Ovary (tissue), 9 donors: ENCODE results near the gene EIF2S1. TPM values are rescaled to one million over a fixed set of nuclear protein-coding genes. Genes with fewer than 3 reads are reported as not detected.

ENCODE experiments used
- DNase-seq, 5 donors: peaks; one replicate each; pipeline ENCODE4 v3.0.0-alpha.2; 2019 to 2020
- H3K27ac ChIP-seq, 2 donors: fragments of 200-600 bp; one replicate each; pipeline versions ENCODE4 v1.5.1 to v1.8.0; 2019 to 2022
- H3K27me3 ChIP-seq: fragments of 200-600 bp; one replicate; pipeline ENCODE4 v1.8.0; 2022
- H3K36me3 ChIP-seq: fragments of 200-600 bp; sonication (generic); one replicate; pipeline ENCODE4 v1.5.1; 2019
- H3K4me1 ChIP-seq: one replicate; pipeline ENCODE4 v1.8.1; 2013; ENCODE audit warnings: mild to moderate bottlenecking, moderate library complexity; ENCODE audit not compliant: insufficient read depth
- H3K4me3 ChIP-seq: fragments of 200-600 bp; sonication (generic); one replicate; pipeline ENCODE4 v1.5.1; 2017
- H3K9me3 ChIP-seq, 2 donors: fragments of 200-600 bp in 1 of 2; sonication (generic) in 1 of 2; one replicate each; pipeline versions ENCODE4 v1.5.1 to v1.8.1; 2013 to 2019; ENCODE audit warnings: mild to moderate bottlenecking in 1 of 2, moderate library complexity in 1 of 2
- EP300 ChIP-seq: sonication (generic); formaldehyde crosslinking; IDR thresholded peaks from one replicate; pipeline ENCODE4 v1.6.1; 2017; ENCODE audit warnings: antibody characterized with exemption
- POLR2A ChIP-seq: fragments of 450-650 bp; IDR thresholded peaks from one replicate; pipeline ENCODE4 v1.6.1; 2017; ENCODE audit warnings: antibody characterized with exemption, mild to moderate bottlenecking, moderate library complexity
- WGBS, 3 donors: extraction: QIAGEN DNeasy Blood & Tissue Kit in 1 of 3; methylation state at CpG; one replicate each; pipeline versions ENCODE4 v1.1.5 to v1.1.7; 2013 to 2017; 5-methylcytosine and 5-hydroxymethylcytosine counted together
- intact Hi-C, 4 donors: fragments of 100-400 bp; cut with DNase I; formaldehyde crosslinking; loops; one replicate each; pipeline versions ENCODE4 v1.11.0 to v1.15.1; 2022 to 2023
- polyA plus RNA-seq, 2 donors: library from polyadenylated mRNA; stranded (reverse); fragments of 200-250 nt in 1 of 2; fragments of 350-450 nt in 1 of 2; fragmentation: Illumina TruSeq in 1 of 2; extraction: RNeasy Lipid Tissue Mini Kit (QIAGEN cat#74804) in 1 of 2; gene quantifications; one replicate each; pipeline ENCODE4 v1.2.3, GENCODE V29; 2013 to 2014
- small RNA-seq: library from RNA; depleted of rRNA; stranded (forward); fragments of <200 nt; gene quantifications from one replicate; pipeline ENCODE3, GENCODE V24; 2016
- total RNA-seq, 7 donors: library from RNA; depleted of rRNA in 2 of 7; stranded (reverse); fragments of >200 nt in 2 of 7; fragmentation: NEBNext Ultra II Directional in 3 of 7; extraction: Animal tissue kit (Norgen Biotek cat#: 25700) in 3 of 7; gene quantifications; one replicate each; pipeline versions ENCODE4 v1.1.0 to v1.2.4, GENCODE V29; 2016 to 2023
- TF ChIP-seq, protein P1 (sequence below), 3 donors: fragments of 450-650 bp in 2 of 3; fragments of 200-600 bp in 1 of 3; IDR thresholded peaks; one replicate each; pipeline versions ENCODE4 v1.5.1 to v1.8.0; 2016 to 2022; ENCODE audit warnings: antibody characterized with exemption in 3 of 3, mild to moderate bottlenecking in 1 of 3
- donor health status: DM: no; HTN: no; CAD: no; lungs with moderate emphysema.
- donor health status: DM: no; HTN: no; CAD: no.
- donor health status: Bipolar disorder and iron deficiency.
- donor health status: DM: yes; HTN: yes; CAD: no.
- donor health status: DM: no; HTN: no; CAD: no.
- donor health status: DM: yes; HTN: yes; CAD: no.

Gene EIF2S1
- total and polyA plus RNA-seq, 9 donors = 28.0 to 102 (median 49.1) TPM

DNA sequence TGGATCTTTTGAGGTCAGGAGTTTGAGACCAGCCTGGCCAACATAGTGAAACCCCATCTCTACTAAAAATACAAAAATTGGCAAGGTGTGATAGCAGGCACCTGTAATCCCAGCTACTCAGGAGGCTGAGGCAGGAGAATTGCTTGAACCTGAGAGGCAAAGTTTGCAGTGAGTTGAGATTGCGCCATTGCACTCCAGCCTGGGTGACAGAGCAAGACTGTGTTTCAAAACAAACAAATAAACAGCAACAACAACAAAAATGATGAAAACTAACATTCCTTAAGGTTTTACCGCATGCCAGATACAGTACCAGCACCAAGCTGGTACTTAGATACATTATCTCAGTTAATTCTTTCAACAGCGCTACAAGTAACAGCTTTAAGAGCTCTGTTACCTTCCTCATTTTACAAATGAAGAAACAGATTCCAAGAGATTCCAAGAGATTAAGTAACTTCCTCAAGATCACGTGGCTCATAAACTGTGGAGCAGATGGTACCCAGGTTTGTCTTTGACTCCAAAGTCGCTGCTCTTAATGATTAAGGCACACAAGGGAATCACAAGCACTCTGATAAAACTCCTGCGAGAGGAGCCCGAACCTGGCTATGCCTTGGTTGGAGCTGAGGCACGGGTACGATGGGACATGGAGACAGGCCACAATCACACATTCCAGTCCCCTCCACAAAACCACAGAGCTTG lies 69.5 kb downstream of the EIF2S1 start:
- intact Hi-C loops = loop anchor here (5.0 to 10.0 kb wide), 5 partner anchors 135 to 275 kb away; partner anchors contain the start of gene RDH12 (in 2 of the 4)
- H3K9me3 ChIP-seq = no peaks in the 10 kb centered on the region
- no peak for DNase-seq
- H3K36me3 ChIP-seq = no peaks in the 10 kb centered on the region
- TF ChIP-seq EP300 (no peak), POLR2A (no peak)
- TF ChIP-seq, protein P1, sequence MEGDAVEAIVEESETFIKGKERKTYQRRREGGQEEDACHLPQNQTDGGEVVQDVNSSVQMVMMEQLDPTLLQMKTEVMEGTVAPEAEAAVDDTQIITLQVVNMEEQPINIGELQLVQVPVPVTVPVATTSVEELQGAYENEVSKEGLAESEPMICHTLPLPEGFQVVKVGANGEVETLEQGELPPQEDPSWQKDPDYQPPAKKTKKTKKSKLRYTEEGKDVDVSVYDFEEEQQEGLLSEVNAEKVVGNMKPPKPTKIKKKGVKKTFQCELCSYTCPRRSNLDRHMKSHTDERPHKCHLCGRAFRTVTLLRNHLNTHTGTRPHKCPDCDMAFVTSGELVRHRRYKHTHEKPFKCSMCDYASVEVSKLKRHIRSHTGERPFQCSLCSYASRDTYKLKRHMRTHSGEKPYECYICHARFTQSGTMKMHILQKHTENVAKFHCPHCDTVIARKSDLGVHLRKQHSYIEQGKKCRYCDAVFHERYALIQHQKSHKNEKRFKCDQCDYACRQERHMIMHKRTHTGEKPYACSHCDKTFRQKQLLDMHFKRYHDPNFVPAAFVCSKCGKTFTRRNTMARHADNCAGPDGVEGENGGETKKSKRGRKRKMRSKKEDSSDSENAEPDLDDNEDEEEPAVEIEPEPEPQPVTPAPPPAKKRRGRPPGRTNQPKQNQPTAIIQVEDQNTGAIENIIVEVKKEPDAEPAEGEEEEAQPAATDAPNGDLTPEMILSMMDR (IDR thresholded peaks at IDR 0.05) = no peak
- no peaks in the 10 kb centered on the region for H3K27me3 ChIP-seq
- H3K27ac ChIP-seq = no peak overlapping the region
- H3K4me3 ChIP-seq = no peak overlapping the region
- WGBS, 3 donors = 87 to 89% (median 89%) methylated on average over 9 of the region's 9 CpGs
- no peaks in the 10 kb centered on the region for H3K4me1 ChIP-seq

DNA sequence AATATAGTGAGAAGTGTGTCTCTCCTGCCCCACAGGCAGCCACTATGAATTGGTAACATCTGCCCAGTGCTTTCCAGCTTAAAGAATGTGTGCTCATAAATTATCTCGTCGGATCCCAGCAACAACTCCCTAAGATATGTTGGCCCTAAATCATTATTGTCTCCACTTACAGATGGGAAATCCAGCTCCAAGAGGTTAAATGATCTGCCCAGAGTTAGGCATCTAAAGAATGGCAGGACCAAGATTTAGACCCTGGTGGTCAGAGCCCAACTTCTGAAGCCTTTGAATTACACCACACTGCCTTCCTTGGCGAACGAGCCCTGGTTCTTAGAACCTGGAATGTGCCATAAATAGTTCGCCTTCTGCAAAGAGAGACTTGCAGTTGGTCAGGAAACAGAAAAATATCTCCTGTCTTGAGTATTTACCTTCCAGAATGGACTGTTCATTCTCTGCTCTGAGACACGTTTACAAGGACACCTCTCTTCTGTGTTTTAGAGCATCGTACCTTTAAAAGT lies 72.0 kb downstream of the EIF2S1 start:
- H3K27me3 ChIP-seq = no peaks in the 10 kb centered on the region
- no peak for DNase-seq
- H3K4me3 ChIP-seq = no peak overlapping the region
- no peaks in the 10 kb centered on the region for H3K36me3 ChIP-seq
- intact Hi-C loops = loop anchor here in 1 of 4 donors (10.0 kb wide), 1 partner anchor 133 kb away; no protein-coding TSS in a partner anchor
- H3K4me1 ChIP-seq = no peaks in the 10 kb centered on the region
- H3K27ac ChIP-seq = no peak overlapping the region
- no peaks in the 10 kb centered on the region for H3K9me3 ChIP-seq
- no peak for TF ChIP-seq POLR2A
- TF ChIP-seq EP300 = no peak
- WGBS, 3 donors = 26 to 36% (median 33%) methylated on average over 7 of the region's 7 CpGs

DNA sequence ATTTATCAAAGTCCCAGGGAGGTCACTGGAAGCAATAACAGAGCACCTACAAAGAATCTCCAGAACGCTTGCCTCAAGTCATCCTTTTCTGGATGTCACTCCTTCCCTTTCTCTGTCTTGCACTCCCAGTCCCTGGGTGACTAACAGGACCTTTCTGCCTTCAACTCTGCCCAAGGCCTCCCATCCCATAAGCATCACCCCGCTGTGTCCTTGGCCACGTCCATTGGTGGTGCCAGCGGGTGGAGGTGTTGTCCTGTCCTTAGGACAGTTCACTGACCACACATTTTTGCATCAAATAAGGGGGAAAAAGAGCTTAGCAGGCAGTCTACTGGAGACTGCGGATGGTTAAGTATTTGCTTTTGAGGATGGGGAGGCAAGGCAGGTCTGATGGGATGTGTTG lies 75.5 kb downstream of the EIF2S1 start:
- Histone ChIP-seq H3K4me3 (no peak overlapping the region), H3K4me1 (no peaks in the 10 kb centered on the region), H3K9me3 (no peaks in the 10 kb centered on the region), H3K36me3 (no peaks in the 10 kb centered on the region), H3K27me3 (no peaks in the 10 kb centered on the region), H3K27ac (no peak overlapping the region)
- intact Hi-C loops = loop anchor here in 1 of 4 donors (10.0 kb wide), 1 partner anchor 129 kb away; no protein-coding TSS in a partner anchor
- no peak for DNase-seq
- 91 to 93% (median 91%) methylated on average over 5 of the region's 5 CpGs for WGBS, 3 donors
- no peak for TF ChIP-seq EP300

Small RNA genes lying within 50 kb of the gene (small RNA-seq; reads per million reads assigned to genes)
- gene RF00019 = not detected

Other genes with a start within 250 kb of the EIF2S1 start
- gene GARIN2, start 170.9 kb upstream of the EIF2S1 start, total RNA-seq = under 1 TPM in 3 of 7 donors, not detected in 4; 0.25 to 0.40 (median 0.31) TPM
- gene GARIN2, start 170.9 kb upstream of the EIF2S1 start, polyA plus RNA-seq = under 1 TPM in 1 of 2 donors, not detected in 1; 0.67 TPM
- gene PALS1, start 118.9 kb upstream of the EIF2S1 start, total RNA-seq = 10 to 100 TPM; 10.3 to 15.7 (median 14.0) TPM
- 10 to 100 TPM in 1 of 2 donors, 1 to 10 TPM in 1; 4.9 to 10.4 TPM for gene PALS1, start 118.9 kb upstream of the EIF2S1 start, polyA plus RNA-seq
- 10 to 100 TPM; 30.7 to 54.1 (median 35.4) TPM for gene ATP6V1D, start 524 bp upstream of the EIF2S1 start, total RNA-seq
- 10 to 100 TPM; 21.5 to 77.1 TPM for gene ATP6V1D, start 524 bp upstream of the EIF2S1 start, polyA plus RNA-seq
- 1 to 10 TPM in 3 of 7 donors, under 1 TPM in 2, not detected in 2; 0.43 to 2.8 (median 1.9) TPM for gene PLEK2, start 51.8 kb downstream of the EIF2S1 start, total RNA-seq
- gene PLEK2, start 51.8 kb downstream of the EIF2S1 start, polyA plus RNA-seq = 100 to 1,000 TPM in 1 of 2 donors, 1 to 10 TPM in 1; 1.9 to 130 TPM
- gene TMEM229B, start 128.4 kb downstream of the EIF2S1 start, total RNA-seq = 1 to 10 TPM; 1.2 to 4.6 (median 2.9) TPM
- gene TMEM229B, start 128.4 kb downstream of the EIF2S1 start, polyA plus RNA-seq = 10 to 100 TPM in 1 of 2 donors, 1 to 10 TPM in 1; 2.1 to 11.9 TPM
- 10 to 100 TPM in 1 of 7 donors, 1 to 10 TPM in 5, under 1 TPM in 1; 0.78 to 15.7 (median 3.9) TPM for gene PLEKHH1, start 173.0 kb downstream of the EIF2S1 start, total RNA-seq
- gene PLEKHH1, start 173.0 kb downstream of the EIF2S1 start, polyA plus RNA-seq = 1 to 10 TPM; 2.0 to 6.8 TPM
- gene PIGH, start 239.9 kb downstream of the EIF2S1 start, total RNA-seq = 10 to 100 TPM; 21.9 to 32.5 (median 30.2) TPM
- 10 to 100 TPM; 24.4 to 35.2 TPM for gene PIGH, start 239.9 kb downstream of the EIF2S1 start, polyA plus RNA-seq